ENCODE results near the gene DPPA5. TPM values are rescaled to one million over a fixed set of nuclear protein-coding genes. Genes with fewer than 3 reads are reported as not detected.
"Not testable (repeated sequence)": the region's sequence is repeated elsewhere in the genome, so short reads cannot be mapped to it uniquely, and the experiment has no call there.

The DPPA5 gene
- total RNA-seq, 4 donors from 2014 or later: not detected

DNA sequence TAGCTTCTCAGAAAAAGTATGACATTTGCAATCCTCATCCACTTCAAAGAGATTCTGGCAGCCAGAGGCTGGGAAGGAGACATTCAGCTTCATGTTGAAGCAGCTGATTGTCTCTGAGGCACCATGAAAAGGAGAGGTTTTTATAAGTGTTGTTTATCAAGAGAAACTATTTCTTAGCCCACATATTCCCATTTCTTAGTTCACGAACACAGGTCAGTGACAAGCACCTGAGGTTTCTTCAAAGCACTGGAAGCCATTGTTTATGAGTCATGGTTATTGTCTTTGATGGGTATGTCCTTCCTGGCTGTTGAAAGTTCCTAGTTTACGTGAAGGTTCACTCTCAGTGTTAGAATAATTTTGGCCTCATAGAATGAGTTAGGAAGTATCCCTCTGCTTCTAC is 37.6 kb upstream of the DPPA5 start:
- no peak for DNase-seq (ENCODE audit: low spot score in 2 of 2)
- TF ChIP-seq, protein P1, sequence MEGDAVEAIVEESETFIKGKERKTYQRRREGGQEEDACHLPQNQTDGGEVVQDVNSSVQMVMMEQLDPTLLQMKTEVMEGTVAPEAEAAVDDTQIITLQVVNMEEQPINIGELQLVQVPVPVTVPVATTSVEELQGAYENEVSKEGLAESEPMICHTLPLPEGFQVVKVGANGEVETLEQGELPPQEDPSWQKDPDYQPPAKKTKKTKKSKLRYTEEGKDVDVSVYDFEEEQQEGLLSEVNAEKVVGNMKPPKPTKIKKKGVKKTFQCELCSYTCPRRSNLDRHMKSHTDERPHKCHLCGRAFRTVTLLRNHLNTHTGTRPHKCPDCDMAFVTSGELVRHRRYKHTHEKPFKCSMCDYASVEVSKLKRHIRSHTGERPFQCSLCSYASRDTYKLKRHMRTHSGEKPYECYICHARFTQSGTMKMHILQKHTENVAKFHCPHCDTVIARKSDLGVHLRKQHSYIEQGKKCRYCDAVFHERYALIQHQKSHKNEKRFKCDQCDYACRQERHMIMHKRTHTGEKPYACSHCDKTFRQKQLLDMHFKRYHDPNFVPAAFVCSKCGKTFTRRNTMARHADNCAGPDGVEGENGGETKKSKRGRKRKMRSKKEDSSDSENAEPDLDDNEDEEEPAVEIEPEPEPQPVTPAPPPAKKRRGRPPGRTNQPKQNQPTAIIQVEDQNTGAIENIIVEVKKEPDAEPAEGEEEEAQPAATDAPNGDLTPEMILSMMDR (IDR thresholded peaks at IDR 0.05): no peak
- TF ChIP-seq POLR2AphosphoS5 (IDR thresholded peaks at IDR 0.05): no peak
- no peak for TF ChIP-seq EP300 (IDR thresholded peaks at IDR 0.05)
- TF ChIP-seq POLR2A (IDR thresholded peaks at IDR 0.05): no peak
- peaks cover 5% of the 10 kb centered on the region for H3K4me1 ChIP-seq
- H3K27me3 ChIP-seq: no peaks in the 10 kb centered on the region
- H3K27ac ChIP-seq: no peak overlapping the region
- no peak overlapping the region for H3K4me3 ChIP-seq
- no peaks in the 10 kb centered on the region for H3K36me3 ChIP-seq
- no peaks in the 10 kb centered on the region for H3K9me3 ChIP-seq
- WGBS: 88% methylated on average over 2 of the region's 2 CpGs

DNA sequence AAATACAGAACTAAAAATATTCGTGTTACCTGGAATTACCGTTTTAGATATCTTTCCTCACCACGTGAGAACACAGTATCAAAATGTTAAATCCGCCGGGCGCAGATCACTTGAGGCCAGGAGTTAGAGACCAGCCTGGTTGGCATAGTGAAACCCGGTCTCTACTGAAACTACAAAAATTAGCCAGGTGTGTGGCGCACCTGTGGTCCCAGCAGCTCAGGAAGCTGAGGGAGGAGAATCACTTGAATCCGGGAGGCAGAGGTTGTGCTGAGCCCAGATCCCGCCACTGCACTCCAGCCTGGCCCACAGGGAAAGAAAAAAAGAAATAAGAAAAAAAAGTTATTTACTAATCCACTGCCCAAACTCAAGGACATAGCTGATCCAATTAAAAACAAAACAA is 35.8 kb upstream of the DPPA5 start:
- Histone ChIP-seq H3K27ac (no peak overlapping the region), H3K36me3 (no peaks in the 10 kb centered on the region), H3K9me3 (no peaks in the 10 kb centered on the region), H3K4me1 (peaks cover 5% of the 10 kb centered on the region), H3K27me3 (no peaks in the 10 kb centered on the region), H3K4me3 (no peak overlapping the region)
- WGBS: 90% methylated on average over 10 of the region's 10 CpGs
- no peak for DNase-seq (ENCODE audit: low spot score in 2 of 2)
- TF ChIP-seq EP300 (IDR thresholded peaks at IDR 0.05) (no peak), POLR2A (IDR thresholded peaks at IDR 0.05) (no peak), POLR2AphosphoS5 (IDR thresholded peaks at IDR 0.05) (no peak)
- TF ChIP-seq, protein P1 (IDR thresholded peaks at IDR 0.05): no peak

DNA sequence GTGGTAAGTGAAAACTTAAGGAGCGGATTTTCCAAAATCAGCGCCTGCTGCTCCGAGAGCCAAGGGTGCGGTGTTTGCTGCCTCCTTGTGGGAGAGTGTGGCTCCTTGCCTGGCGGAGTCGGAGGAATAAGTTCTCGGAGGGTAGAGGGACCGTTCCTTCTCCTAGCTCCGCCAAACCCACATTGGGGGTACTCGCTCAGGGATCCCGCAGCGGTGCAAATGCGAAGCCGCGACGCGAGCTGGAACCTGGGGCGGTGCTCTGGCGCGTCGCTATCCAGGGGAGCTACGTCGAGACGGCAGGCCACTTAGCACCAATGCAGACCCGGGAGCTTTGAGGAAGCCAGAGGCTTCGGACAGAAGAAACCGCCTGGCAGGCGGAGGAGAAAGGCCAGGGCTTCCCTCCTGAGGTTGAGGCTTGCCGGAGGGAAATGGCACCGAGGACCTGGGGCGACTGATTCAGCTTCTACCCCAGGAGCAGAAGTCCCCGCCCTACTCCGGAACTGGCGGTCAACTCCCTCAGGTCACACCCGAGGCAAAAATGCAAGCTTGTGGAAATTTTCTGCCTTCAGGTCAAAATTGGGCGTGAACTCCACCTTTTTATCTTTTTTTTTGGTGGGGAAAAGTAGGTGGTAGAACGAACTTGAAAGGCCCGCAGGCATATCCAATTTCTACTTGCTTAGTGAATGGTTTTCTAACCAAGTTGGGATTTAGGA is 34.9 kb upstream of the DPPA5 start:
- TF ChIP-seq POLR2A (IDR thresholded peaks at IDR 0.05) (no peak), EP300 (IDR thresholded peaks at IDR 0.05) (no peak), POLR2AphosphoS5 (IDR thresholded peaks at IDR 0.05) (no peak)
- TF ChIP-seq, protein P1 (IDR thresholded peaks at IDR 0.05): peak in 1 of 2 donors; percentile 51
- WGBS: 4% methylated on average over 16 of the region's 38 CpGs
- Histone ChIP-seq H3K4me3 (peak overlapping the region; percentile 54), H3K27ac (no peak overlapping the region), H3K4me1 (peaks cover 5% of the 10 kb centered on the region), H3K9me3 (no peaks in the 10 kb centered on the region), H3K27me3 (no peaks in the 10 kb centered on the region), H3K36me3 (no peaks in the 10 kb centered on the region)
- DNase-seq (ENCODE audit: low spot score in 2 of 2): no peak

DNA sequence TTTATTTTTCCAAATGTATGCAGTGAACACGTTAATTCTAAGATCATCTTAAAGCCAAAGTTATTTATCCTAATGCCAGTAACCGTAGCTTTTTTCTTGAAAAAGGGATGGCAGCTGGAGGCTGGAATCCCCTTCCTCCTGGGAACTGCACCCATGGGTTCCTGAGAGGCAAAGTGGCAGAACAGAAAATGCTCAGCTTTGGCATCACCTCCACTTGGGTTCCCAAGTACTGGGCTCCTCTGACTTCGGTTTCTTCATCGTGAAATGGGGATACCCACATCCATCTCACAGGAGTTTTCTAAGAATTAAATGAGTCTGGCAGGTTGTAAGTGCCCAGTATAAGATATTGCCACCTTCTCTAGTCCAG is 34.3 kb upstream of the DPPA5 start:
- no peaks in the 10 kb centered on the region for H3K9me3 ChIP-seq
- TF ChIP-seq EP300 (IDR thresholded peaks at IDR 0.05): no peak
- no peak for TF ChIP-seq POLR2A (IDR thresholded peaks at IDR 0.05)
- TF ChIP-seq POLR2AphosphoS5 (IDR thresholded peaks at IDR 0.05): no peak
- TF ChIP-seq, protein P1 (IDR thresholded peaks at IDR 0.05): no peak
- no peaks in the 10 kb centered on the region for H3K27me3 ChIP-seq
- DNase-seq (ENCODE audit: low spot score in 2 of 2): no peak
- WGBS: 36% methylated on average over 4 of the region's 4 CpGs
- H3K27ac ChIP-seq: no peak overlapping the region
- peaks cover 5% of the 10 kb centered on the region for H3K4me1 ChIP-seq
- no peaks in the 10 kb centered on the region for H3K36me3 ChIP-seq
- peak overlapping the region; percentile 54 for H3K4me3 ChIP-seq

DNA sequence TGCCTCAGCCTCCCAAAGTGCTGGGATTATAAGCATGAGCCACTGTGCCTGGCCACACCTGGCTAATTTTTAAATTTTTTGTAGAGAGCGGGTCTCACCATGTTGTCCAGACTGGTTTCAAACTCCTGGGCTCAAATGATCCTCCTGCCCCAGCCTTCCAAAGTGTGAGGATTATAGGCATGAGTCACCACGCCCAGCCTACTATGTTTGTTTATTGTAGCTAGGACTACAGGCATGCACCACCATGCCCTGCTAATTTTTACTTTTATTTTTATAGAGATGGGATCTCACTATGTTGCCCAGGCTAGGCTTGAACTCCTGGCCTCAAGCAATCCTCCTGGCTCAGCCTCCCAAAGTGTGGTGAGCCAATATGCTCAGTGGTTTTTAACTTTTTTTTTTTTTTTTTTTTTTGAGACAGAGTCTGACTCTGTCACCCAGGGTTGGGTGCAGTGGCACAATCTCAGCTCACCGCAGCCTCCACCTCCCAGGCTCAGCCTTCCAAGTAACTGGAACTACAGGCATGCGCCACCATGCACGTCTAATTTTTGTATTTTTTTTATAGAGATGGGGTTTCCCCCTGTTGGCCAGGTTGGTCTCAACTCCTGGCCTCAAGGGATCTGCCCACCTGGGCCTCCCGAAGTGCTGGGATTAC is 28.5 kb upstream of the DPPA5 start:
- Histone ChIP-seq H3K27ac (no peak overlapping the region), H3K27me3 (no peaks in the 10 kb centered on the region), H3K4me1 (no peaks in the 10 kb centered on the region), H3K36me3 (no peaks in the 10 kb centered on the region), H3K9me3 (no peaks in the 10 kb centered on the region), H3K4me3 (no peak overlapping the region)
- TF ChIP-seq EP300 (IDR thresholded peaks at IDR 0.05): no peak
- no peak for TF ChIP-seq POLR2A (IDR thresholded peaks at IDR 0.05)
- no peak for TF ChIP-seq POLR2AphosphoS5 (IDR thresholded peaks at IDR 0.05)
- TF ChIP-seq, protein P1 (IDR thresholded peaks at IDR 0.05): no peak
- 84% methylated on average over 6 of the region's 6 CpGs for WGBS
- DNase-seq (ENCODE audit: low spot score in 2 of 2): no peak

DNA sequence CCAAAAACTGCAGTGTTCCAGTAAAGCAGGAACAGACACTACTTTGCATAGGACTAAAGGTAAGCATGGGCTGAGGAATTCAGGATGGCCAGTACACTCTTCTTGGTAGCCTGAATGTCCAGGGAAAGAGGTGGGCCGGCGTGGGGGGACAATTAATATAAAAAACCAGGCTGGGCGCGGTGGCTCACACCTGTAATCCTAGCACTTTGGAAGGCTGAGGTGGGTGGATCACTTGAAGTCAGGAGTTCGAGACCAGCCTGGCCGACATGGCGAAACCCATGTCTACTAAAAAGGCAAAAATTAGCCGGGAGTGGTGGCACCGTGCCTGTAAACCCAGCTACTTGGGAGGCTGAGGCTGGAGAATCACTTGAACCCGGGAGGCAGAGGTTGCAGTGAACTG is 27.5 kb upstream of the DPPA5 start:
- DNase-seq (ENCODE audit: low spot score in 2 of 2); H3K27me3 ChIP-seq; H3K4me1 ChIP-seq; H3K36me3 ChIP-seq; H3K9me3 ChIP-seq; H3K27ac ChIP-seq; H3K4me3 ChIP-seq: not testable (repeated sequence)
- WGBS: 93% methylated on average over 10 of the region's 10 CpGs

All from suprapubic skin (tissue), 4 donors.